Jurkat, Clone E6-1 (cell line): ENCODE results near the gene NOD1.
A peak's percentile ranks its signal among the peaks of the same experiment; 100 is the strongest.

ENCODE experiments used
- DNase-seq: peaks from one replicate; pipeline ENCODE4 v3.0.0-alpha.2; 2011; ENCODE audit warnings: low read depth, low spot score
- H3K4me3 ChIP-seq: 2 replicates; pipeline ENCODE4 v1.5.1; 2011; ENCODE audit warnings: mild to moderate bottlenecking, low read length, control low read depth, moderate library complexity

The NOD1 gene

GRCh38 chr7:30453921-30454320, 24.7 kb downstream of the NOD1 start:
- DNase-seq = no peak
- no peak overlapping the region for H3K4me3 ChIP-seq

GRCh38 chr7:30453016-30453415, 25.6 kb downstream of the NOD1 start:
- no peak overlapping the region for H3K4me3 ChIP-seq
- DNase-seq = no peak

- no peak for DNase-seq
- no peak overlapping the region for H3K4me3 ChIP-seq
These were observed 26.2 kb downstream of the NOD1 start for GRCh38 chr7:30452280-30452930.

- DNase-seq = no peak
- no peak overlapping the region for H3K4me3 ChIP-seq
These were observed 26.9 kb downstream of the NOD1 start for GRCh38 chr7:30451539-30452279.

- no peak for DNase-seq
- no peak overlapping the region for H3K4me3 ChIP-seq
These were observed 27.5 kb downstream of the NOD1 start for GRCh38 chr7:30450983-30451497.

GRCh38 chr7:30450240-30450982, 28.2 kb downstream of the NOD1 start:
- H3K4me3 ChIP-seq = no peak overlapping the region
- DNase-seq = no peak

- H3K4me3 ChIP-seq = no peak overlapping the region
- no peak for DNase-seq
These were observed 30.0 kb downstream of the NOD1 start for GRCh38 chr7:30448461-30449189.

- H3K4me3 ChIP-seq = no peak overlapping the region
- DNase-seq = no peak
These were observed 31.1 kb downstream of the NOD1 start for GRCh38 chr7:30447466-30447865.

- no peak overlapping the region for H3K4me3 ChIP-seq
- DNase-seq = no peak
These were observed 32.3 kb downstream of the NOD1 start for GRCh38 chr7:30446266-30446665.

GRCh38 chr7:30445770-30446169, 32.8 kb downstream of the NOD1 start:
- DNase-seq = peak; percentile 91
- H3K4me3 ChIP-seq = no peak overlapping the region

- no peak overlapping the region for H3K4me3 ChIP-seq
- DNase-seq = no peak
These were observed 40.6 kb downstream of the NOD1 start for GRCh38 chr7:30437823-30438574.

- DNase-seq = no peak
- no peak overlapping the region for H3K4me3 ChIP-seq
These were observed 42.1 kb downstream of the NOD1 start for GRCh38 chr7:30436518-30436917.

GRCh38 chr7:30436046-30436445, 42.5 kb downstream of the NOD1 start:
- no peak for DNase-seq
- H3K4me3 ChIP-seq = no peak overlapping the region

GRCh38 chr7:30434140-30434799, 44.3 kb downstream of the NOD1 start:
- H3K4me3 ChIP-seq = no peak overlapping the region
- no peak for DNase-seq

- H3K4me3 ChIP-seq = no peak overlapping the region
- no peak for DNase-seq
These were observed 45.1 kb downstream of the NOD1 start for GRCh38 chr7:30433506-30433905.

GRCh38 chr7:30433082-30433481, 45.5 kb downstream of the NOD1 start:
- no peak for DNase-seq
- H3K4me3 ChIP-seq = no peak overlapping the region

- no peak for DNase-seq
- H3K4me3 ChIP-seq = no peak overlapping the region
These were observed 47.8 kb downstream of the NOD1 start for GRCh38 chr7:30430777-30431176.

GRCh38 chr7:30430276-30430675, 48.3 kb downstream of the NOD1 start:
- no peak for DNase-seq
- H3K4me3 ChIP-seq = no peak overlapping the region
